RWPE2 (cell line): ENCODE results near the gene PRKCD.
A peak's percentile ranks its signal among the peaks of the same experiment; 100 is the strongest.

Source experiments
- ATAC-seq: fragments of 200-7000 bp; cut with Tn5 transposase; 3 replicates; pipeline ENCODE4 v1.9.1; 2021; ENCODE audit warnings: low read depth
- DNase-seq: peaks from one replicate; pipeline ENCODE4 v3.0.0-alpha.2; 2020; ENCODE audit warnings: low spot score
- H3K27ac ChIP-seq: fragments of 450-650 bp; 2 replicates; pipeline ENCODE4 v1.5.1; 2017; ENCODE audit warnings: mild to moderate bottlenecking; ENCODE audit not compliant: poor library complexity, severe bottlenecking
- H3K27me3 ChIP-seq: fragments of 250-450 bp; sonication (Bioruptor Pico); 2 replicates; pipeline ENCODE4 v1.5.1; 2021; ENCODE audit warnings: mild to moderate bottlenecking, moderate library complexity; ENCODE audit not compliant: insufficient read depth, poor library complexity, severe bottlenecking
- H3K36me3 ChIP-seq: fragments of 250-450 bp; sonication (Bioruptor Pico); 2 replicates; pipeline ENCODE4 v1.5.1; 2020; ENCODE audit warnings: low read depth, mild to moderate bottlenecking, moderate library complexity
- H3K4me1 ChIP-seq: fragments of 250-450 bp; sonication (Bioruptor Pico); 2 replicates; pipeline ENCODE4 v1.5.1; 2021; ENCODE audit warnings: mild to moderate bottlenecking, moderate library complexity; ENCODE audit not compliant: insufficient read depth, poor library complexity, severe bottlenecking
- H3K4me3 ChIP-seq: fragments of 250-450 bp; sonication (Bioruptor Pico); 2 replicates; pipeline ENCODE4 v1.5.1; 2021; ENCODE audit warnings: mild to moderate bottlenecking, moderate library complexity; ENCODE audit not compliant: severe bottlenecking
- H3K9me3 ChIP-seq: fragments of 250-450 bp; sonication (Bioruptor Pico); 2 replicates; pipeline ENCODE4 v1.5.1; 2021; ENCODE audit warnings: mild to moderate bottlenecking, moderate library complexity; ENCODE audit not compliant: severe bottlenecking
- CTCF ChIP-seq: fragments of 450-650 bp; IDR thresholded peaks from one replicate; pipeline ENCODE4 v1.5.1; 2017; ENCODE audit warnings: mild to moderate bottlenecking, moderate library complexity; ENCODE audit not compliant: poor library complexity, severe bottlenecking

PRKCD gene

GRCh38 chr3:53166781-53167291 lies 5.8 kb downstream of the PRKCD start:
- Histone ChIP-seq H3K9me3 (no peaks in the 10 kb centered on the region), H3K4me3 (no peak overlapping the region), H3K4me1 (peaks cover 7% of the 10 kb centered on the region), H3K36me3 (no peaks in the 10 kb centered on the region), H3K27ac (peak overlapping the region; percentile 28), H3K27me3 (no peaks in the 10 kb centered on the region)
- DNase-seq: no peak
- no peak for TF ChIP-seq CTCF
- ATAC-seq: peak; percentile 44; the same call in 2 of the 3 replicates

- DNase-seq: no peak
- no peaks in the 10 kb centered on the region for H3K9me3 ChIP-seq
- H3K4me3 ChIP-seq: no peak overlapping the region
- peak overlapping the region; percentile 28 for H3K27ac ChIP-seq
- TF ChIP-seq CTCF: no peak
- H3K36me3 ChIP-seq: no peaks in the 10 kb centered on the region
- no peak for ATAC-seq
- peaks cover 6% of the 10 kb centered on the region for H3K4me1 ChIP-seq
- no peaks in the 10 kb centered on the region for H3K27me3 ChIP-seq
Observed at GRCh38 chr3:53167418-53168174, 6.6 kb downstream of the PRKCD start.

GRCh38 chr3:53168175-53168923 lies 7.3 kb downstream of the PRKCD start:
- no peak for DNase-seq
- no peak for ATAC-seq
- no peak overlapping the region for H3K27ac ChIP-seq
- H3K27me3 ChIP-seq: no peaks in the 10 kb centered on the region
- no peaks in the 10 kb centered on the region for H3K9me3 ChIP-seq
- no peaks in the 10 kb centered on the region for H3K4me1 ChIP-seq
- H3K4me3 ChIP-seq: no peak overlapping the region
- no peak for TF ChIP-seq CTCF
- H3K36me3 ChIP-seq: peaks cover under 1% of the 10 kb centered on the region; the same call in 1 of the 2 replicates

- no peak for ATAC-seq
- TF ChIP-seq CTCF: no peak
- H3K27ac ChIP-seq: no peak overlapping the region
- H3K36me3 ChIP-seq: peaks cover 8% of the 10 kb centered on the region; the same call in 1 of the 2 replicates
- DNase-seq: no peak
- no peak overlapping the region for H3K4me3 ChIP-seq
- no peaks in the 10 kb centered on the region for H3K4me1 ChIP-seq
- no peaks in the 10 kb centered on the region for H3K9me3 ChIP-seq
- H3K27me3 ChIP-seq: no peaks in the 10 kb centered on the region
Observed at GRCh38 chr3:53169045-53169831, 8.2 kb downstream of the PRKCD start.
